ENCODE measurements around the gene SPNS1.

Gene SPNS1

GRCh38 chr16:29014561-29015069 is 40.0 kb downstream of the SPNS1 start:
- no peaks in the 10 kb centered on the region for H3K4me1 ChIP-seq (ENCODE audit: insufficient read depth, low read length)
- H3K9ac ChIP-seq (ENCODE audit: low read depth, low read length) = no peak overlapping the region
- no peaks in the 10 kb centered on the region for H3K36me3 ChIP-seq (ENCODE audit: insufficient read depth, low read length)
- no peaks in the 10 kb centered on the region for H3K9me3 ChIP-seq (ENCODE audit: control insufficient read depth, insufficient read depth, low read length)

- H3K4me1 ChIP-seq (ENCODE audit: insufficient read depth, low read length) = no peaks in the 10 kb centered on the region; the same call in 1 of the 2 replicates
- H3K9me3 ChIP-seq (ENCODE audit: control insufficient read depth, insufficient read depth, low read length) = no peaks in the 10 kb centered on the region
- no peak overlapping the region for H3K9ac ChIP-seq (ENCODE audit: low read depth, low read length)
- H3K36me3 ChIP-seq (ENCODE audit: insufficient read depth, low read length) = no peaks in the 10 kb centered on the region
Observed at GRCh38 chr16:29022196-29022595, 47.6 kb downstream of the SPNS1 start.

- no peaks in the 10 kb centered on the region; the same call in 1 of the 2 replicates for H3K4me1 ChIP-seq (ENCODE audit: insufficient read depth, low read length)
- no peaks in the 10 kb centered on the region for H3K36me3 ChIP-seq (ENCODE audit: insufficient read depth, low read length)
- no peak overlapping the region for H3K9ac ChIP-seq (ENCODE audit: low read depth, low read length)
- H3K9me3 ChIP-seq (ENCODE audit: control insufficient read depth, insufficient read depth, low read length) = no peaks in the 10 kb centered on the region
Observed at GRCh38 chr16:29023279-29024277, 49.0 kb downstream of the SPNS1 start.

GRCh38 chr16:29024278-29024677 is 49.7 kb downstream of the SPNS1 start:
- Histone ChIP-seq H3K4me1 (ENCODE audit: insufficient read depth, low read length) (no peaks in the 10 kb centered on the region; the same call in 1 of the 2 replicates), H3K9me3 (ENCODE audit: control insufficient read depth, insufficient read depth, low read length) (no peaks in the 10 kb centered on the region), H3K9ac (ENCODE audit: low read depth, low read length) (no peak overlapping the region), H3K36me3 (ENCODE audit: insufficient read depth, low read length) (no peaks in the 10 kb centered on the region)

GRCh38 chr16:29025218-29025617 is 50.6 kb downstream of the SPNS1 start:
- Histone ChIP-seq H3K9me3 (ENCODE audit: control insufficient read depth, insufficient read depth, low read length) (no peaks in the 10 kb centered on the region), H3K36me3 (ENCODE audit: insufficient read depth, low read length) (no peaks in the 10 kb centered on the region), H3K4me1 (ENCODE audit: insufficient read depth, low read length) (no peaks in the 10 kb centered on the region; the same call in 1 of the 2 replicates), H3K9ac (ENCODE audit: low read depth, low read length) (no peak overlapping the region)

- Histone ChIP-seq H3K4me1 (ENCODE audit: insufficient read depth, low read length) (no peaks in the 10 kb centered on the region; the same call in 1 of the 2 replicates), H3K36me3 (ENCODE audit: insufficient read depth, low read length) (no peaks in the 10 kb centered on the region), H3K9ac (ENCODE audit: low read depth, low read length) (no peak overlapping the region), H3K9me3 (ENCODE audit: control insufficient read depth, insufficient read depth, low read length) (no peaks in the 10 kb centered on the region)
Observed at GRCh38 chr16:29025735-29026134, 51.2 kb downstream of the SPNS1 start.

- peak overlapping the region; percentile 25; the same call in 1 of the 2 replicates for H3K9ac ChIP-seq (ENCODE audit: low read depth, low read length)
- H3K9me3 ChIP-seq (ENCODE audit: control insufficient read depth, insufficient read depth, low read length) = no peaks in the 10 kb centered on the region
- no peaks in the 10 kb centered on the region; the same call in 1 of the 2 replicates for H3K4me1 ChIP-seq (ENCODE audit: insufficient read depth, low read length)
- H3K36me3 ChIP-seq (ENCODE audit: insufficient read depth, low read length) = no peaks in the 10 kb centered on the region
Observed at GRCh38 chr16:29028457-29029167, 54.0 kb downstream of the SPNS1 start.

GRCh38 chr16:29029168-29029994 is 54.8 kb downstream of the SPNS1 start:
- Histone ChIP-seq H3K4me1 (ENCODE audit: insufficient read depth, low read length) (no peaks in the 10 kb centered on the region; the same call in 1 of the 2 replicates), H3K9ac (ENCODE audit: low read depth, low read length) (peak overlapping the region; percentile 25; the same call in 1 of the 2 replicates), H3K36me3 (ENCODE audit: insufficient read depth, low read length) (no peaks in the 10 kb centered on the region), H3K9me3 (ENCODE audit: control insufficient read depth, insufficient read depth, low read length) (no peaks in the 10 kb centered on the region)

- H3K9me3 ChIP-seq (ENCODE audit: control insufficient read depth, insufficient read depth, low read length) = no peaks in the 10 kb centered on the region
- H3K9ac ChIP-seq (ENCODE audit: low read depth, low read length) = no peak overlapping the region
- no peaks in the 10 kb centered on the region; the same call in 1 of the 2 replicates for H3K4me1 ChIP-seq (ENCODE audit: insufficient read depth, low read length)
- no peaks in the 10 kb centered on the region for H3K36me3 ChIP-seq (ENCODE audit: insufficient read depth, low read length)
Observed at GRCh38 chr16:29030086-29030840, 55.7 kb downstream of the SPNS1 start.

Data from ES-I3 (cell line).